HUES48 (cell line): ENCODE results near the gene PLEKHH1.

Experiments
- H3K27ac ChIP-seq: one replicate; pipeline ENCODE4 v1.7.0; 2013; ENCODE audit warnings: low read depth, low read length, inconsistent platforms
- H3K27me3 ChIP-seq: 2 replicates; pipeline ENCODE4 v1.6.1; 2013; ENCODE audit warnings: mild to moderate bottlenecking, low read length; ENCODE audit not compliant: control insufficient read depth, insufficient read depth
- H3K36me3 ChIP-seq: 2 replicates; pipeline ENCODE4 v1.6.1; 2013; ENCODE audit warnings: low read length; ENCODE audit not compliant: control insufficient read depth, insufficient read depth
- H3K4me1 ChIP-seq: 2 replicates; pipeline ENCODE4 v1.6.1; 2013; ENCODE audit warnings: mild to moderate bottlenecking, low read length; ENCODE audit not compliant: control insufficient read depth, insufficient read depth
- H3K4me3 ChIP-seq: 2 replicates; pipeline ENCODE4 v1.5.1; 2013; ENCODE audit warnings: mild to moderate bottlenecking, low read depth, low read length
- H3K9ac ChIP-seq: 2 replicates; pipeline ENCODE4 v1.6.1; 2013; ENCODE audit warnings: mild to moderate bottlenecking, low read depth, low read length, moderate library complexity
- H3K9me3 ChIP-seq: 2 replicates; pipeline ENCODE4 v1.6.1; 2013; ENCODE audit warnings: low read length; ENCODE audit not compliant: control insufficient read depth, insufficient read depth

The PLEKHH1 gene

GRCh38 chr14:67566908-67567307 is 33.8 kb downstream of the PLEKHH1 start:
- H3K9me3 ChIP-seq, result no peaks in the 10 kb centered on the region
- no peak overlapping the region for H3K4me3 ChIP-seq

GRCh38 chr14:67567654-67568053 is 34.6 kb downstream of the PLEKHH1 start:
- H3K27ac ChIP-seq, result no peak overlapping the region
- H3K36me3 ChIP-seq, result peaks cover 3% of the 10 kb centered on the region
- no peaks in the 10 kb centered on the region for H3K9me3 ChIP-seq
- no peaks in the 10 kb centered on the region for H3K4me1 ChIP-seq
- no peak overlapping the region for H3K9ac ChIP-seq
- H3K27me3 ChIP-seq, result no peaks in the 10 kb centered on the region
- no peak overlapping the region for H3K4me3 ChIP-seq

More at GRCh38 chr14:67566908-67567307, 33.8 kb downstream of the PLEKHH1 start:
- H3K27ac ChIP-seq, result peak overlapping the region; percentile 74
- no peak overlapping the region for H3K9ac ChIP-seq
- H3K27me3 ChIP-seq, result no peaks in the 10 kb centered on the region
- no peaks in the 10 kb centered on the region for H3K4me1 ChIP-seq
- peaks cover 9% of the 10 kb centered on the region for H3K36me3 ChIP-seq

GRCh38 chr14:67569011-67569650 is 36.0 kb downstream of the PLEKHH1 start:
- H3K4me1 ChIP-seq, result no peaks in the 10 kb centered on the region
- no peak overlapping the region for H3K9ac ChIP-seq
- no peak overlapping the region for H3K27ac ChIP-seq
- no peaks in the 10 kb centered on the region for H3K9me3 ChIP-seq
- no peaks in the 10 kb centered on the region for H3K27me3 ChIP-seq
- H3K4me3 ChIP-seq, result no peak overlapping the region
- peaks cover 5% of the 10 kb centered on the region; the same call in 1 of the 2 replicates for H3K36me3 ChIP-seq

- Histone ChIP-seq H3K4me1 (no peaks in the 10 kb centered on the region), H3K27ac (no peak overlapping the region), H3K27me3 (no peaks in the 10 kb centered on the region), H3K9me3 (no peaks in the 10 kb centered on the region), H3K36me3 (peaks cover 8% of the 10 kb centered on the region; the same call in 1 of the 2 replicates), H3K4me3 (no peak overlapping the region), H3K9ac (no peak overlapping the region)
These were observed 36.7 kb downstream of the PLEKHH1 start for GRCh38 chr14:67569651-67570290.

GRCh38 chr14:67570453-67570852 is 37.4 kb downstream of the PLEKHH1 start:
- Histone ChIP-seq H3K4me1 (no peaks in the 10 kb centered on the region), H3K4me3 (no peak overlapping the region), H3K27ac (no peak overlapping the region), H3K9me3 (no peaks in the 10 kb centered on the region), H3K9ac (no peak overlapping the region), H3K27me3 (no peaks in the 10 kb centered on the region), H3K36me3 (peaks cover 13% of the 10 kb centered on the region)

- H3K4me1 ChIP-seq, result no peaks in the 10 kb centered on the region
- no peak overlapping the region for H3K27ac ChIP-seq
- no peak overlapping the region for H3K9ac ChIP-seq
- H3K36me3 ChIP-seq, result peaks cover 23% of the 10 kb centered on the region
- H3K27me3 ChIP-seq, result no peaks in the 10 kb centered on the region
- no peak overlapping the region for H3K4me3 ChIP-seq
- H3K9me3 ChIP-seq, result no peaks in the 10 kb centered on the region
These were observed 38.3 kb downstream of the PLEKHH1 start for GRCh38 chr14:67571275-67571990.

- Histone ChIP-seq H3K27ac (no peak overlapping the region), H3K9me3 (no peaks in the 10 kb centered on the region), H3K27me3 (no peaks in the 10 kb centered on the region), H3K4me3 (no peak overlapping the region), H3K36me3 (peaks cover 28% of the 10 kb centered on the region), H3K4me1 (no peaks in the 10 kb centered on the region), H3K9ac (no peak overlapping the region)
These were observed 38.9 kb downstream of the PLEKHH1 start for GRCh38 chr14:67571991-67572323.

GRCh38 chr14:67572608-67573007 is 39.5 kb downstream of the PLEKHH1 start:
- Histone ChIP-seq H3K9me3 (no peaks in the 10 kb centered on the region), H3K4me1 (no peaks in the 10 kb centered on the region), H3K27ac (no peak overlapping the region), H3K27me3 (no peaks in the 10 kb centered on the region), H3K36me3 (peaks cover 33% of the 10 kb centered on the region), H3K9ac (no peak overlapping the region), H3K4me3 (no peak overlapping the region)

GRCh38 chr14:67573228-67574010 is 40.3 kb downstream of the PLEKHH1 start:
- Histone ChIP-seq H3K9me3 (no peaks in the 10 kb centered on the region), H3K27me3 (no peaks in the 10 kb centered on the region), H3K9ac (no peak overlapping the region), H3K4me3 (no peak overlapping the region), H3K36me3 (peaks cover 39% of the 10 kb centered on the region), H3K4me1 (no peaks in the 10 kb centered on the region), H3K27ac (no peak overlapping the region)

- Histone ChIP-seq H3K4me1 (no peaks in the 10 kb centered on the region), H3K9me3 (no peaks in the 10 kb centered on the region), H3K27ac (no peak overlapping the region), H3K4me3 (no peak overlapping the region), H3K9ac (no peak overlapping the region), H3K27me3 (no peaks in the 10 kb centered on the region), H3K36me3 (peaks cover 47% of the 10 kb centered on the region)
These were observed 41.1 kb downstream of the PLEKHH1 start for GRCh38 chr14:67574156-67574555.
